Upper lobe of left lung (tissue), 4 donors: ENCODE data around the gene SLC29A3.

ENCODE experiments used
- POLR2A ChIP-seq, 4 donors: fragments of 450-650 bp; IDR thresholded peaks; one replicate each; pipeline ENCODE4 v1.5.1; 2016 to 2017; ENCODE audit warnings: antibody characterized with exemption in 4 of 4, mild to moderate bottlenecking in 2 of 4
- TF ChIP-seq, protein P1 (sequence below), 6 experiments: fragments of 450-650 bp in 4 of 6; fragments of 200-600 bp in 2 of 6; sonication (generic) in 2 of 6; IDR thresholded peaks; one replicate each; pipeline ENCODE4 v1.5.1; 2016 to 2019; ENCODE audit warnings: antibody characterized with exemption in 6 of 6

DNA sequence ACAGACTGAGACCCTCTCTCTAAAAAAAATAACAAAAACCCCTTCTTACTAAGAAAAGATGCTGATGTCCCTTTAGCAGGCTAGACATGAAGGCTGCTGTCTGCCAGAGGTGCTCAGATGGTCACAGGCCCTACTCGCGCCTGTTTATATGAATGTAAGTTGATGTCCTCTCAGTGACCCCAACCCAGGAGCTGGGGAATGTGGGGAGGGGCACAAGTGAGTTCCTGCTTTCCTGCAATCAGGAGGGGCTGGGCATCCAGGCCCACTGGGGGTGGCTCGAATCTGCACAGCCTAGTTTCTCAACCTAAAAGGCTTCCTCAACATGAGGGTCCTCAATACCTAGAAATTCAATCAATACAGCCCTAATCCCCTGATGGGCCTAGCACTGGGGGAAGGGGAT lies 12.1 kb upstream of the SLC29A3 start:
- TF ChIP-seq, protein P1, sequence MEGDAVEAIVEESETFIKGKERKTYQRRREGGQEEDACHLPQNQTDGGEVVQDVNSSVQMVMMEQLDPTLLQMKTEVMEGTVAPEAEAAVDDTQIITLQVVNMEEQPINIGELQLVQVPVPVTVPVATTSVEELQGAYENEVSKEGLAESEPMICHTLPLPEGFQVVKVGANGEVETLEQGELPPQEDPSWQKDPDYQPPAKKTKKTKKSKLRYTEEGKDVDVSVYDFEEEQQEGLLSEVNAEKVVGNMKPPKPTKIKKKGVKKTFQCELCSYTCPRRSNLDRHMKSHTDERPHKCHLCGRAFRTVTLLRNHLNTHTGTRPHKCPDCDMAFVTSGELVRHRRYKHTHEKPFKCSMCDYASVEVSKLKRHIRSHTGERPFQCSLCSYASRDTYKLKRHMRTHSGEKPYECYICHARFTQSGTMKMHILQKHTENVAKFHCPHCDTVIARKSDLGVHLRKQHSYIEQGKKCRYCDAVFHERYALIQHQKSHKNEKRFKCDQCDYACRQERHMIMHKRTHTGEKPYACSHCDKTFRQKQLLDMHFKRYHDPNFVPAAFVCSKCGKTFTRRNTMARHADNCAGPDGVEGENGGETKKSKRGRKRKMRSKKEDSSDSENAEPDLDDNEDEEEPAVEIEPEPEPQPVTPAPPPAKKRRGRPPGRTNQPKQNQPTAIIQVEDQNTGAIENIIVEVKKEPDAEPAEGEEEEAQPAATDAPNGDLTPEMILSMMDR (IDR thresholded peaks at IDR 0.05): no peak
- TF ChIP-seq POLR2A (IDR thresholded peaks at IDR 0.05): no peak
